OCI-LY1 (cell line): ENCODE results near the gene CCDC91.
"Not testable (repeated sequence)": the region's sequence is repeated elsewhere in the genome, so short reads cannot be mapped to it uniquely, and the experiment has no call there.

Source experiments
- EZH2 ChIP-seq: fragments of 200-600 bp; sonication (generic), shearing (Covaris generic); IDR thresholded peaks from 2 replicates; pipeline ENCODE4 v1.8.0; 2017; ENCODE audit warnings: borderline replicate concordance, mixed run types, mild to moderate bottlenecking, antibody characterized with exemption, low read length, moderate library complexity, mixed read lengths
- TF ChIP-seq, protein P1 (sequence below): fragments of 200-600 bp; sonication (generic), shearing (Covaris generic); IDR thresholded peaks from 2 replicates; pipeline ENCODE4 v1.5.1; 2017; ENCODE audit warnings: mild to moderate bottlenecking, antibody characterized with exemption, low read length, moderate library complexity, mixed read lengths

- not testable (repeated sequence) for TF ChIP-seq EZH2
- TF ChIP-seq, protein P1, sequence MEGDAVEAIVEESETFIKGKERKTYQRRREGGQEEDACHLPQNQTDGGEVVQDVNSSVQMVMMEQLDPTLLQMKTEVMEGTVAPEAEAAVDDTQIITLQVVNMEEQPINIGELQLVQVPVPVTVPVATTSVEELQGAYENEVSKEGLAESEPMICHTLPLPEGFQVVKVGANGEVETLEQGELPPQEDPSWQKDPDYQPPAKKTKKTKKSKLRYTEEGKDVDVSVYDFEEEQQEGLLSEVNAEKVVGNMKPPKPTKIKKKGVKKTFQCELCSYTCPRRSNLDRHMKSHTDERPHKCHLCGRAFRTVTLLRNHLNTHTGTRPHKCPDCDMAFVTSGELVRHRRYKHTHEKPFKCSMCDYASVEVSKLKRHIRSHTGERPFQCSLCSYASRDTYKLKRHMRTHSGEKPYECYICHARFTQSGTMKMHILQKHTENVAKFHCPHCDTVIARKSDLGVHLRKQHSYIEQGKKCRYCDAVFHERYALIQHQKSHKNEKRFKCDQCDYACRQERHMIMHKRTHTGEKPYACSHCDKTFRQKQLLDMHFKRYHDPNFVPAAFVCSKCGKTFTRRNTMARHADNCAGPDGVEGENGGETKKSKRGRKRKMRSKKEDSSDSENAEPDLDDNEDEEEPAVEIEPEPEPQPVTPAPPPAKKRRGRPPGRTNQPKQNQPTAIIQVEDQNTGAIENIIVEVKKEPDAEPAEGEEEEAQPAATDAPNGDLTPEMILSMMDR = not testable (repeated sequence)
Measured at GRCh38 chr12:28267920-28268607, 77.8 kb downstream of the CCDC91 start.
